Vagina (tissue), 2 donors: Measurements from ENCODE around the gene FMO5. TPM values are rescaled to one million over a fixed set of nuclear protein-coding genes. Genes with fewer than 3 reads are reported as not detected.

Experiments used
- DNase-seq, 2 donors: peaks; one replicate each; pipeline ENCODE4 v3.0.0-alpha.2; 2017; ENCODE audit errors: extremely low spot score in 2 of 2
- H3K27ac ChIP-seq: fragments of 200-600 bp; sonication (generic); one replicate; pipeline ENCODE4 v1.5.1; 2019
- H3K27me3 ChIP-seq: fragments of 200-600 bp; sonication (generic); one replicate; pipeline ENCODE4 v1.5.1; 2019
- H3K36me3 ChIP-seq, 2 donors: fragments of 200-600 bp; sonication (generic); one replicate each; pipeline ENCODE4 v1.5.1; 2017 to 2019
- H3K4me1 ChIP-seq: fragments of 200-600 bp; sonication (generic); one replicate; pipeline ENCODE4 v1.5.1; 2019
- H3K4me3 ChIP-seq, 2 donors: fragments of 200-600 bp; sonication (generic); 1 replicate in 1 of 2; 2 replicates in 1 of 2; pipeline ENCODE4 v1.5.1; 2016 to 2019
- H3K9me3 ChIP-seq: fragments of 200-600 bp; sonication (generic); one replicate; pipeline ENCODE4 v1.5.1; 2019
- POLR2A ChIP-seq, 2 donors: fragments of 450-650 bp; IDR thresholded peaks; one replicate each; pipeline ENCODE4 v1.6.1; 2017; ENCODE audit warnings: antibody characterized with exemption in 2 of 2, mild to moderate bottlenecking in 2 of 2, moderate library complexity in 2 of 2
- POLR2AphosphoS5 ChIP-seq, 2 donors: sonication (generic); formaldehyde crosslinking; IDR thresholded peaks; one replicate each; pipeline ENCODE4 v1.9.0; 2017; ENCODE audit warnings: antibody characterized with exemption in 2 of 2, mild to moderate bottlenecking in 2 of 2, low read depth in 1 of 2; ENCODE audit not compliant: insufficient read depth in 1 of 2
- intact Hi-C: fragments of 100-400 bp; cut with DNase I; formaldehyde crosslinking; loops from one replicate; pipeline ENCODE4 v1.15.1; 2023
- total RNA-seq: library from RNA; depleted of rRNA; stranded (reverse); fragments of >200 nt; gene quantifications from one replicate; pipeline ENCODE4 v1.2.3, GENCODE V29; 2016
- TF ChIP-seq, protein P1 (sequence below), 3 experiments: fragments of 450-650 bp in 2 of 3; fragments of 200-600 bp in 1 of 3; sonication (generic) in 1 of 3; IDR thresholded peaks; one replicate each; pipeline ENCODE4 v1.5.1; 2017 to 2019; ENCODE audit warnings: antibody characterized with exemption in 3 of 3, mild to moderate bottlenecking in 2 of 3, moderate library complexity in 2 of 3

Gene FMO5
- total RNA-seq, 1 donor from 2014 or later, result 3.4 TPM

- intact Hi-C loops, result no loop called here
- no peak overlapping the region for H3K27ac ChIP-seq
- H3K4me1 ChIP-seq, result peaks cover 6% of the 10 kb centered on the region
- TF ChIP-seq POLR2A (IDR thresholded peaks at IDR 0.05) (no peak), POLR2AphosphoS5 (IDR thresholded peaks at IDR 0.05; ENCODE audit: insufficient read depth in 1 of 2, low read depth in 1 of 2) (no peak)
- TF ChIP-seq, protein P1, sequence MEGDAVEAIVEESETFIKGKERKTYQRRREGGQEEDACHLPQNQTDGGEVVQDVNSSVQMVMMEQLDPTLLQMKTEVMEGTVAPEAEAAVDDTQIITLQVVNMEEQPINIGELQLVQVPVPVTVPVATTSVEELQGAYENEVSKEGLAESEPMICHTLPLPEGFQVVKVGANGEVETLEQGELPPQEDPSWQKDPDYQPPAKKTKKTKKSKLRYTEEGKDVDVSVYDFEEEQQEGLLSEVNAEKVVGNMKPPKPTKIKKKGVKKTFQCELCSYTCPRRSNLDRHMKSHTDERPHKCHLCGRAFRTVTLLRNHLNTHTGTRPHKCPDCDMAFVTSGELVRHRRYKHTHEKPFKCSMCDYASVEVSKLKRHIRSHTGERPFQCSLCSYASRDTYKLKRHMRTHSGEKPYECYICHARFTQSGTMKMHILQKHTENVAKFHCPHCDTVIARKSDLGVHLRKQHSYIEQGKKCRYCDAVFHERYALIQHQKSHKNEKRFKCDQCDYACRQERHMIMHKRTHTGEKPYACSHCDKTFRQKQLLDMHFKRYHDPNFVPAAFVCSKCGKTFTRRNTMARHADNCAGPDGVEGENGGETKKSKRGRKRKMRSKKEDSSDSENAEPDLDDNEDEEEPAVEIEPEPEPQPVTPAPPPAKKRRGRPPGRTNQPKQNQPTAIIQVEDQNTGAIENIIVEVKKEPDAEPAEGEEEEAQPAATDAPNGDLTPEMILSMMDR (IDR thresholded peaks at IDR 0.05), result no peak
- DNase-seq, result no peak
- H3K27me3 ChIP-seq, result no peaks in the 10 kb centered on the region
- H3K9me3 ChIP-seq, result no peaks in the 10 kb centered on the region
- no peaks in the 10 kb centered on the region for H3K36me3 ChIP-seq
- H3K4me3 ChIP-seq, result no peak overlapping the region
Observed at GRCh38 chr1:147214325-147214724, 10.8 kb downstream of the FMO5 start.

DNA sequence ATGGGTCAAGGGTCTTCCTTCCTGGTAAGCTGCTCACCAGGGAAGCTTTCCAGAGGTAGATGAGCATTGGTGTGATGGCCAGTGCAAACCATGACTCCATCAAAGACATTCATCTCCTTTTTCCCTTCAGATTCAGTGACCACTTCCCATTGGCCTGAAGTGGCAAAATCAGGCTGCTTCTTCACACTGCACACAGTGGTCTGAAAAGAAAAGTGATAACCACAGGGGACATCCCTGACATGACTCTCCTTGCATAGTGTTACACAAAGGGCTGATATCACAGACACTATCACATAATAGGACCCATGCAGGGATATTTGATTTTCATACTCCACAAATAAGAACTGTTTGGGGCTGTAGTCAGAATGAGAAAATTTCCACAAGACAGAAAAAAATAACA, 11.9 kb downstream of the FMO5 start:
- Histone ChIP-seq H3K36me3 (no peaks in the 10 kb centered on the region), H3K4me3 (no peak overlapping the region), H3K9me3 (no peaks in the 10 kb centered on the region), H3K27me3 (no peaks in the 10 kb centered on the region), H3K27ac (no peak overlapping the region), H3K4me1 (peaks cover 6% of the 10 kb centered on the region)
- no peak for DNase-seq
- TF ChIP-seq, protein P1 (IDR thresholded peaks at IDR 0.05), result no peak
- no peak for TF ChIP-seq POLR2A (IDR thresholded peaks at IDR 0.05)
- no peak for TF ChIP-seq POLR2AphosphoS5 (IDR thresholded peaks at IDR 0.05; ENCODE audit: insufficient read depth in 1 of 2, low read depth in 1 of 2)
- intact Hi-C loops, result no loop called here

DNA sequence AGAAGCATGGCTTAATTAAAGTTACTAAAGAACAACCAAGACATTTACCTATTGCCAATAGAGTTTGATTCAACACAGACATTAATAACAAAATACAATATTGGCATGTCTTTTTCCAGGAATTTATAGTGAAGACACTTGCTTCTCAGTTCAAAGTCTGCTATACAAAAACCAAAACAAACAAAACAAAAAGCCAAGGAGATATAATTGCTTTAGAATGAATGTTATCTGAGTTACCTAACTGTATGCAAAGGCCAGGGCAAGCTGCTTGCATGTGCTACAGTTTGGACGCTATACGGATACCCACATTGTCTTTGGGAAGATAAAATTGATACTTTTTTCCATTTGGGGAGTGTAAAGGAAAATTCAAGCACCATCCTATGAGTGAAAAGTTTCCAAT, 13.6 kb downstream of the FMO5 start:
- no peaks in the 10 kb centered on the region for H3K36me3 ChIP-seq
- no peaks in the 10 kb centered on the region for H3K27me3 ChIP-seq
- intact Hi-C loops, result no loop called here
- TF ChIP-seq POLR2A (IDR thresholded peaks at IDR 0.05), result no peak
- TF ChIP-seq, protein P1 (IDR thresholded peaks at IDR 0.05), result no peak
- no peak for TF ChIP-seq POLR2AphosphoS5 (IDR thresholded peaks at IDR 0.05; ENCODE audit: insufficient read depth in 1 of 2, low read depth in 1 of 2)
- H3K4me3 ChIP-seq, result no peak overlapping the region
- DNase-seq, result no peak
- H3K9me3 ChIP-seq, result no peaks in the 10 kb centered on the region
- peaks cover 6% of the 10 kb centered on the region for H3K4me1 ChIP-seq
- H3K27ac ChIP-seq, result no peak overlapping the region

GRCh38 chr1:147210987-147211386, 14.2 kb downstream of the FMO5 start:
- DNase-seq, result no peak
- peaks cover 6% of the 10 kb centered on the region for H3K4me1 ChIP-seq
- TF ChIP-seq POLR2A (IDR thresholded peaks at IDR 0.05), result no peak
- H3K36me3 ChIP-seq, result no peaks in the 10 kb centered on the region
- intact Hi-C loops, result no loop called here
- no peak overlapping the region for H3K27ac ChIP-seq
- H3K4me3 ChIP-seq, result no peak overlapping the region
- no peaks in the 10 kb centered on the region for H3K9me3 ChIP-seq
- H3K27me3 ChIP-seq, result no peaks in the 10 kb centered on the region

GRCh38 chr1:147209825-147210821, 15.0 kb downstream of the FMO5 start:
- H3K27me3 ChIP-seq, result no peaks in the 10 kb centered on the region
- H3K4me1 ChIP-seq, result peaks cover 6% of the 10 kb centered on the region
- no peak overlapping the region for H3K27ac ChIP-seq
- no peaks in the 10 kb centered on the region for H3K36me3 ChIP-seq
- DNase-seq, result no peak
- TF ChIP-seq POLR2A (IDR thresholded peaks at IDR 0.05) (no peak), POLR2AphosphoS5 (IDR thresholded peaks at IDR 0.05; ENCODE audit: insufficient read depth in 1 of 2, low read depth in 1 of 2) (no peak)
- TF ChIP-seq, protein P1 (IDR thresholded peaks at IDR 0.05), result no peak
- H3K9me3 ChIP-seq, result no peaks in the 10 kb centered on the region
- intact Hi-C loops, result no loop called here
- no peak overlapping the region for H3K4me3 ChIP-seq
